IPS DF 19.7 (cell line): ENCODE measurements around the gene SLAMF9.

Experiments used
- DNase-seq: peaks from one replicate; pipeline ENCODE4 v3.0.0-alpha.2; 2013; ENCODE audit warnings: low read depth, low spot score

Gene SLAMF9

GRCh38 chr1:159977364-159978106 is 23.5 kb upstream of the SLAMF9 start:
- DNase-seq = no peak

- no peak for DNase-seq
Observed at GRCh38 chr1:159974350-159974965, 20.4 kb upstream of the SLAMF9 start.

- no peak for DNase-seq
Observed at GRCh38 chr1:159973350-159973940, 19.4 kb upstream of the SLAMF9 start.

GRCh38 chr1:159972443-159973205 is 18.6 kb upstream of the SLAMF9 start:
- DNase-seq = no peak

- no peak for DNase-seq
Observed at GRCh38 chr1:159970932-159971342, 16.9 kb upstream of the SLAMF9 start.

GRCh38 chr1:159968901-159969300 is 14.9 kb upstream of the SLAMF9 start:
- no peak for DNase-seq

GRCh38 chr1:159965263-159965662 is 11.2 kb upstream of the SLAMF9 start:
- no peak for DNase-seq

GRCh38 chr1:159964144-159964543 is 10.1 kb upstream of the SLAMF9 start:
- no peak for DNase-seq

GRCh38 chr1:159962176-159962575 is 8.1 kb upstream of the SLAMF9 start:
- no peak for DNase-seq

GRCh38 chr1:159961636-159962035 is 7.6 kb upstream of the SLAMF9 start:
- no peak for DNase-seq

GRCh38 chr1:159960721-159961381 is 6.8 kb upstream of the SLAMF9 start:
- no peak for DNase-seq

- no peak for DNase-seq
Observed at GRCh38 chr1:159959451-159959850, 5.4 kb upstream of the SLAMF9 start.

- no peak for DNase-seq
Observed at GRCh38 chr1:159958719-159959380, 4.8 kb upstream of the SLAMF9 start.

- no peak for DNase-seq
Observed at GRCh38 chr1:159957824-159958268, 3.8 kb upstream of the SLAMF9 start.

- no peak for DNase-seq
Observed at GRCh38 chr1:159955456-159955855, 1.4 kb upstream of the SLAMF9 start.

GRCh38 chr1:159952932-159953331 is 1.1 kb downstream of the SLAMF9 start:
- no peak for DNase-seq

GRCh38 chr1:159951551-159951950 is 2.5 kb downstream of the SLAMF9 start:
- DNase-seq = no peak

- no peak for DNase-seq
Observed at GRCh38 chr1:159951016-159951415, 3.0 kb downstream of the SLAMF9 start.

GRCh38 chr1:159949981-159950381 is 4.1 kb downstream of the SLAMF9 start:
- DNase-seq = no peak

- no peak for DNase-seq
Observed at GRCh38 chr1:159949123-159949522, 4.9 kb downstream of the SLAMF9 start.

- DNase-seq = no peak
Observed at GRCh38 chr1:159947942-159948341, 6.1 kb downstream of the SLAMF9 start.
